Smooth muscle cell (in vitro differentiated cells): ENCODE results near the gene PLA2G4D. TPM values are rescaled to one million over a fixed set of nuclear protein-coding genes. Genes with fewer than 3 reads are reported as not detected.

Source experiments
- DNase-seq: peaks from one replicate; lab custom pipeline; 2025; ENCODE audit not compliant: unreplicated experiment; lab: John Stamatoyannopoulos, UW
- H2AFZ ChIP-seq: fragments of 200-600 bp; sonication (generic); 2 replicates; pipeline ENCODE4 v1.6.0; 2016; ENCODE audit warnings: antibody characterized with exemption, low read depth, mild to moderate bottlenecking
- H3F3A ChIP-seq: fragments of 200-600 bp; sonication (generic); 2 replicates; pipeline ENCODE4 v1.6.0; 2017; ENCODE audit warnings: antibody characterized with exemption, low read depth
- H3K27ac ChIP-seq: fragments of 200-600 bp; sonication (generic); 2 replicates; pipeline ENCODE4 v1.5.1; 2016; ENCODE audit warnings: low read depth, mild to moderate bottlenecking
- H3K27me3 ChIP-seq: fragments of 200-600 bp; sonication (generic); 2 replicates; pipeline ENCODE4 v1.6.1; 2016; ENCODE audit warnings: low read depth, mild to moderate bottlenecking
- H3K36me3 ChIP-seq: fragments of 200-600 bp; sonication (generic); 2 replicates; pipeline ENCODE4 v1.5.1; 2016; ENCODE audit warnings: low read depth
- H3K4me1 ChIP-seq: fragments of 200-600 bp; sonication (generic); 2 replicates; pipeline ENCODE4 v1.5.1; 2016; ENCODE audit warnings: low read depth
- H3K4me2 ChIP-seq: fragments of 200-600 bp; sonication (generic); 2 replicates; pipeline ENCODE4 v1.6.0; 2016; ENCODE audit warnings: mild to moderate bottlenecking
- H3K4me3 ChIP-seq: fragments of 200-600 bp; sonication (generic); 2 replicates; pipeline ENCODE4 v1.5.1; 2016; ENCODE audit warnings: mild to moderate bottlenecking
- H3K79me2 ChIP-seq: fragments of 200-600 bp; sonication (generic); 2 replicates; pipeline ENCODE4 v1.6.0; 2016; ENCODE audit warnings: low read depth, mild to moderate bottlenecking
- H3K9ac ChIP-seq: fragments of 200-600 bp; sonication (generic); 2 replicates; pipeline ENCODE4 v1.6.0; 2016; ENCODE audit warnings: low read depth
- H3K9me3 ChIP-seq: fragments of 200-600 bp; sonication (generic); replicated peaks from 2 replicates; pipeline ENCODE4 v1.5.1; 2016; ENCODE audit warnings: low read depth
- H4K20me1 ChIP-seq: fragments of 200-600 bp; sonication (generic); 2 replicates; pipeline ENCODE4 v1.6.0; 2016; ENCODE audit warnings: low read depth
- CTCF ChIP-seq: fragments of 200-600 bp; sonication (generic); IDR thresholded peaks from 2 replicates; pipeline ENCODE4 v1.5.1; 2017; ENCODE audit warnings: borderline replicate concordance, mild to moderate bottlenecking, antibody characterized with exemption; ENCODE audit not compliant: insufficient read depth, poor library complexity, severe bottlenecking
- WGBS: methylation state at CpG from one replicate; pipeline ENCODE4 v1.1.7; 2016; ENCODE audit warnings: low lambda C conversion rate; 5-methylcytosine and 5-hydroxymethylcytosine counted together
- polyA plus RNA-seq: library from polyadenylated mRNA; unstranded; fragments of >200 nt; fragmentation: Nextera tagmentation; extraction: Ambion mirVana; gene quantifications from 2 replicates; pipeline ENCODE4 v1.2.1, GENCODE V29; 2016
- total RNA-seq: library from RNA; depleted of rRNA; stranded (reverse); fragments of >200 nt; gene quantifications from 2 replicates; pipeline ENCODE4 v1.2.3, GENCODE V29; 2014

The PLA2G4D gene
- total and polyA plus RNA-seq, 2 experiments from 2014 or later: 0.17 to 0.36 TPM

GRCh38 chr15:42102646-42103235 is 8.4 kb upstream of the PLA2G4D start:
- Histone ChIP-seq H3K9me3 (no peaks in the 10 kb centered on the region), H3K9ac (no peak overlapping the region), H3K4me1 (peaks cover 3% of the 10 kb centered on the region), H4K20me1 (no peaks in the 10 kb centered on the region), H3K36me3 (no peaks in the 10 kb centered on the region), H3K27ac (peak overlapping the region; percentile 32), H3K4me3 (no peak overlapping the region), H3K27me3 (no peaks in the 10 kb centered on the region), H3K4me2 (peak overlapping the region; percentile 47), H3F3A (no peaks in the 10 kb centered on the region), H3K79me2 (no peaks in the 10 kb centered on the region), H2AFZ (no peak overlapping the region)
- no peak for TF ChIP-seq CTCF
- no peak for DNase-seq
- WGBS: 81% methylated on average over 6 of the region's 6 CpGs

- Histone ChIP-seq H3K9me3 (no peaks in the 10 kb centered on the region), H3K4me2 (no peak overlapping the region), H3K27me3 (no peaks in the 10 kb centered on the region), H3K4me3 (no peak overlapping the region), H4K20me1 (no peaks in the 10 kb centered on the region), H3K79me2 (no peaks in the 10 kb centered on the region), H3K36me3 (no peaks in the 10 kb centered on the region), H3K27ac (peak overlapping the region; percentile 32), H3K4me1 (peaks cover 3% of the 10 kb centered on the region), H2AFZ (no peak overlapping the region), H3K9ac (peak overlapping the region; percentile 40), H3F3A (no peaks in the 10 kb centered on the region)
- TF ChIP-seq CTCF: no peak
- WGBS: 32% methylated on average over 1 of the region's 1 CpG
- DNase-seq: no peak
Measured at GRCh38 chr15:42101861-42102260, 7.5 kb upstream of the PLA2G4D start.

GRCh38 chr15:42100021-42100800 is 5.8 kb upstream of the PLA2G4D start:
- Histone ChIP-seq H3F3A (no peaks in the 10 kb centered on the region), H3K79me2 (no peaks in the 10 kb centered on the region), H3K4me1 (peaks cover 3% of the 10 kb centered on the region), H3K9me3 (no peaks in the 10 kb centered on the region), H3K27ac (no peak overlapping the region), H3K9ac (no peak overlapping the region), H3K4me2 (no peak overlapping the region), H3K4me3 (no peak overlapping the region), H3K27me3 (no peaks in the 10 kb centered on the region), H2AFZ (no peak overlapping the region), H3K36me3 (no peaks in the 10 kb centered on the region), H4K20me1 (no peaks in the 10 kb centered on the region)
- TF ChIP-seq CTCF: no peak
- no peak for DNase-seq
- WGBS: 91% methylated on average over 8 of the region's 8 CpGs
